Breast epithelium (tissue), 4 donors: Measurements from ENCODE around the gene IPO4. TPM values are rescaled to one million over a fixed set of nuclear protein-coding genes. Genes with fewer than 3 reads are reported as not detected.
"Not testable (repeated sequence)": the region's sequence is repeated elsewhere in the genome, so short reads cannot be mapped to it uniquely, and the experiment has no call there.

Experiments
- DNase-seq, 2 donors: peaks; one replicate each; pipeline ENCODE4 v3.0.0-alpha.2; 2019; ENCODE audit warnings: low spot score in 2 of 2
- H3K27ac ChIP-seq, 2 donors: fragments of 200-600 bp; sonication (generic) in 1 of 2; one replicate each; pipeline ENCODE4 v1.5.1; 2016 to 2019; ENCODE audit warnings: mild to moderate bottlenecking in 1 of 2
- H3K27me3 ChIP-seq, 2 donors: fragments of 200-600 bp; sonication (generic) in 1 of 2; one replicate each; pipeline versions ENCODE4 v1.5.1 to v1.6.0; 2017 to 2019; ENCODE audit warnings: control low read depth in 1 of 2, mild to moderate bottlenecking in 1 of 2
- H3K36me3 ChIP-seq: fragments of 200-600 bp; one replicate; pipeline ENCODE4 v1.5.1; 2019
- H3K4me1 ChIP-seq, 2 donors: fragments of 200-600 bp; sonication (generic); one replicate each; pipeline ENCODE4 v1.5.1; 2016 to 2019; ENCODE audit warnings: control low read depth in 1 of 2
- H3K4me3 ChIP-seq, 3 donors: fragments of 200-600 bp; sonication (generic); 1 replicate in 2 of 3; 2 replicates in 1 of 3; pipeline ENCODE4 v1.5.1; 2016 to 2019; ENCODE audit warnings: mild to moderate bottlenecking in 3 of 3, moderate library complexity in 2 of 3
- H3K9me3 ChIP-seq, 2 donors: fragments of 200-600 bp; sonication (generic) in 1 of 2; one replicate each; pipeline ENCODE4 v1.5.1; 2016 to 2019; ENCODE audit warnings: control low read depth in 1 of 2
- CTCF ChIP-seq, 3 donors: fragments of 450-650 bp; IDR thresholded peaks; one replicate each; pipeline ENCODE4 v1.5.1; 2016 to 2017; ENCODE audit warnings: antibody characterized with exemption in 3 of 3, mild to moderate bottlenecking in 3 of 3, moderate library complexity in 3 of 3
- POLR2A ChIP-seq: fragments of 450-650 bp; IDR thresholded peaks from one replicate; pipeline ENCODE4 v1.6.1; 2016; ENCODE audit warnings: antibody characterized with exemption, mild to moderate bottlenecking, moderate library complexity
- POLR2AphosphoS5 ChIP-seq, 3 donors: sonication (generic); formaldehyde crosslinking; IDR thresholded peaks; one replicate each; pipeline ENCODE4 v1.6.1; 2017; ENCODE audit warnings: antibody characterized with exemption in 3 of 3
- intact Hi-C: fragments of 100-400 bp; cut with DNase I; formaldehyde crosslinking; loops from one replicate; pipeline ENCODE4 v1.15.1; 2023; ENCODE audit warnings: low total_unique reads
- total RNA-seq, 3 donors: library from RNA; depleted of rRNA; stranded (reverse); fragments of >200 nt; gene quantifications; one replicate each; pipeline ENCODE4 v1.1.0, GENCODE V29; 2016

The IPO4 gene
- total RNA-seq, 3 donors from 2014 or later, result 17.0 to 41.6 (median 21.7) TPM

GRCh38 chr14:24232121-24232644, 43.6 kb upstream of the IPO4 start, which contains the start of gene NEDD8:
TSS of gene NEDD8 (minus strand) at chr14:24232367. CDS start at chr14:24232267, 100 bp downstream.
- no peaks in the 10 kb centered on the region for H3K9me3 ChIP-seq

GRCh38 chr14:24231263-24232120, 42.9 kb upstream of the IPO4 start:
- H3K27me3 ChIP-seq, result no peaks in the 10 kb centered on the region
- intact Hi-C loops, result no loop called here
- DNase-seq, result no peak

More at GRCh38 chr14:24232121-24232644, 43.6 kb upstream of the IPO4 start, which contains the start of gene NEDD8:
- H3K4me3 ChIP-seq, result peak within 1 kb of the TSS; percentile 80 to 95 (median 90)
- no peaks in the 10 kb centered on the region for H3K27me3 ChIP-seq
- TF ChIP-seq CTCF (IDR thresholded peaks at IDR 0.05) (no peak), POLR2A (peak; percentile 63), POLR2AphosphoS5 (IDR thresholded peaks at IDR 0.05) (peak in 2 of 3 donors; percentile 13 to 63)
- no peaks in the 10 kb centered on the region for H3K36me3 ChIP-seq
- H3K27ac ChIP-seq, result peak within 1 kb of the TSS; percentile 90 to 92
- peaks cover 5 to 27% of the 10 kb centered on the region in 2 donors for H3K4me1 ChIP-seq
- DNase-seq, result peak; percentile 90 to 92
- intact Hi-C loops, result no loop called here

GRCh38 chr14:24228902-24229301, 40.3 kb upstream of the IPO4 start:
- Histone ChIP-seq H3K4me3 (no peak overlapping the region), H3K9me3 (no peaks in the 10 kb centered on the region), H3K36me3 (no peaks in the 10 kb centered on the region), H3K27me3 (no peaks in the 10 kb centered on the region), H3K27ac (no peak overlapping the region), H3K4me1 (peaks cover 5 to 23% of the 10 kb centered on the region in 2 donors)
- intact Hi-C loops, result no loop called here
- DNase-seq, result no peak
- TF ChIP-seq POLR2AphosphoS5 (IDR thresholded peaks at IDR 0.05) (no peak), CTCF (IDR thresholded peaks at IDR 0.05) (no peak), POLR2A (no peak)

More at GRCh38 chr14:24231263-24232120, 42.9 kb upstream of the IPO4 start:
- H3K4me3 ChIP-seq, result peak overlapping the region; percentile 80 to 95 (median 90)
- no peaks in the 10 kb centered on the region for H3K9me3 ChIP-seq
- TF ChIP-seq POLR2AphosphoS5 (IDR thresholded peaks at IDR 0.05) (no peak), CTCF (IDR thresholded peaks at IDR 0.05) (no peak), POLR2A (no peak)
- peak overlapping the region; percentile 90 to 92 for H3K27ac ChIP-seq
- H3K36me3 ChIP-seq, result no peaks in the 10 kb centered on the region
- peaks cover 5 to 27% of the 10 kb centered on the region in 2 donors for H3K4me1 ChIP-seq

GRCh38 chr14:24226473-24226872, 37.9 kb upstream of the IPO4 start:
- H3K27me3 ChIP-seq, result no peaks in the 10 kb centered on the region
- no peak overlapping the region for H3K4me3 ChIP-seq
- DNase-seq, result no peak
- no peak for TF ChIP-seq POLR2A
- no peak for TF ChIP-seq POLR2AphosphoS5 (IDR thresholded peaks at IDR 0.05)
- no peak for TF ChIP-seq CTCF (IDR thresholded peaks at IDR 0.05)
- H3K9me3 ChIP-seq, result no peaks in the 10 kb centered on the region
- intact Hi-C loops, result no loop called here
- no peaks in the 10 kb centered on the region for H3K36me3 ChIP-seq
- H3K27ac ChIP-seq, result no peak overlapping the region
- peaks cover 5 to 9% of the 10 kb centered on the region in 2 donors for H3K4me1 ChIP-seq

GRCh38 chr14:24224618-24225071, 36.0 kb upstream of the IPO4 start:
- intact Hi-C loops, result no loop called here
- Histone ChIP-seq H3K9me3 (no peaks in the 10 kb centered on the region), H3K27ac (peak overlapping the region in 1 of 2 donors; percentile 9), H3K27me3 (no peaks in the 10 kb centered on the region), H3K36me3 (no peaks in the 10 kb centered on the region), H3K4me1 (no peaks in the 10 kb centered on the region), H3K4me3 (no peak overlapping the region)
- TF ChIP-seq POLR2A (no peak), POLR2AphosphoS5 (IDR thresholded peaks at IDR 0.05) (no peak), CTCF (IDR thresholded peaks at IDR 0.05) (no peak)
- no peak for DNase-seq

- H3K36me3 ChIP-seq, intact Hi-C loops, DNase-seq, H3K27me3 ChIP-seq, H3K27ac ChIP-seq, H3K4me3 ChIP-seq, H3K9me3 ChIP-seq, H3K4me1 ChIP-seq: not testable (repeated sequence)
These were observed 34.4 kb upstream of the IPO4 start for GRCh38 chr14:24222987-24223386.
